ENCODE data around the gene TSPAN3. TPM values are rescaled to one million over a fixed set of nuclear protein-coding genes. Genes with fewer than 3 reads are reported as not detected.

Gene TSPAN3
- total RNA-seq, 1 donor from 2014 or later, result 259 TPM

- TF ChIP-seq CTCF (conservative IDR thresholded peaks at IDR 0.05), result no peak
- Mint-ChIP-seq H3K4me1 (peaks cover 13% of the 10 kb centered on the region), H3K36me3 (ENCODE audit: low read depth) (no peaks in the 10 kb centered on the region), H3K27me3 (ENCODE audit: low read depth) (no peaks in the 10 kb centered on the region), H3K9me3 (no peaks in the 10 kb centered on the region), H3K27ac (ENCODE audit: unreplicated experiment) (no peak overlapping the region), H3K4me3 (no peak overlapping the region)
- no peak for DNase-seq (ENCODE audit: low read depth, low spot score)
Measured at GRCh38 chr15:77099741-77100463, 29.0 kb upstream of the TSPAN3 start.

DNA sequence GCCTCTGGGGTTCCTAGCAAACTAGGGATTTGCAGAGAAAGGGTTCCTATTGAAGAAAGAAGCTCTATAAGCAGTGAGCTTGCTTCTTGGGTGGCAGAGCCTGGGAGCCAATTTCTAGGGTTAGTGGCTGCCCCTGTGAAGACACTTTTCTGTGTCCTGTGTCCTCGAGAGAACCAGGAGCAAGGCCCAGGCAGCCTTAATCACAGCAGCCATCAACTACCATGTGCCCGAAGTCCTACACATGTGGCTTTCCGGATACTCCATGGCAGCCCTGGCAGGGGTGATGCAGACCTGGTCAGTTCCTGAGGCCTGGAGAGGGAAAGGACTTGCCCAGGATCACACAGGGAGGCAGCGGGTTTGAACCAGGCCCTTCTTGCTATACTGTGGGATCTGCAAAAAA is 27.7 kb upstream of the TSPAN3 start:
- no peak overlapping the region for H3K27ac Mint-ChIP-seq (ENCODE audit: unreplicated experiment)
- no peaks in the 10 kb centered on the region for H3K27me3 Mint-ChIP-seq (ENCODE audit: low read depth)
- H3K4me3 Mint-ChIP-seq, result no peak overlapping the region
- H3K9me3 Mint-ChIP-seq, result no peaks in the 10 kb centered on the region
- DNase-seq (ENCODE audit: low read depth, low spot score), result no peak
- no peak for TF ChIP-seq CTCF (conservative IDR thresholded peaks at IDR 0.05)
- H3K36me3 Mint-ChIP-seq (ENCODE audit: low read depth), result no peaks in the 10 kb centered on the region
- peaks cover 13% of the 10 kb centered on the region for H3K4me1 Mint-ChIP-seq

DNA sequence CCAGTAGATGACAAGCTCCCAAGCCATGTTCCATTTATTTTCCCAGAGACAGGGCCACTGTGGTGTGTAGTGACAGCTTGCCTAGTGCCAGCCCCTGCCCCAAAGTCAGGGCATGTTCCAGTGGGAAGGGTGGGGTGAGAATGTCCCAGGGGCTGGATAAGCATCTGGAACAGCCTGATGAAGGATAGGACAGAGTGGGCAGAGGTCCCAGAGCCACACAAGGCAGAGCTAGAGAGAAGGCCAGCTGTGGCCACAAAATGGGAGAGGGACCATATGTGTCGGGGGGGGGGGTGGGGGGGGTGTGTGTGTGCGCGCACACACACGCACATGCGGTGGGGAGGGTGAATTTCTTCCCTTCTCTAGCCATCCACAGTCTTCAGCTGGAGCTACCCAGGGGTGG is 27.0 kb upstream of the TSPAN3 start:
- no peak overlapping the region for H3K27ac Mint-ChIP-seq (ENCODE audit: unreplicated experiment)
- H3K27me3 Mint-ChIP-seq (ENCODE audit: low read depth), result no peaks in the 10 kb centered on the region
- no peak for TF ChIP-seq CTCF (conservative IDR thresholded peaks at IDR 0.05)
- peaks cover 13% of the 10 kb centered on the region for H3K4me1 Mint-ChIP-seq
- no peaks in the 10 kb centered on the region for H3K36me3 Mint-ChIP-seq (ENCODE audit: low read depth)
- DNase-seq (ENCODE audit: low read depth, low spot score), result no peak
- H3K9me3 Mint-ChIP-seq, result no peaks in the 10 kb centered on the region
- no peak overlapping the region for H3K4me3 Mint-ChIP-seq

DNA sequence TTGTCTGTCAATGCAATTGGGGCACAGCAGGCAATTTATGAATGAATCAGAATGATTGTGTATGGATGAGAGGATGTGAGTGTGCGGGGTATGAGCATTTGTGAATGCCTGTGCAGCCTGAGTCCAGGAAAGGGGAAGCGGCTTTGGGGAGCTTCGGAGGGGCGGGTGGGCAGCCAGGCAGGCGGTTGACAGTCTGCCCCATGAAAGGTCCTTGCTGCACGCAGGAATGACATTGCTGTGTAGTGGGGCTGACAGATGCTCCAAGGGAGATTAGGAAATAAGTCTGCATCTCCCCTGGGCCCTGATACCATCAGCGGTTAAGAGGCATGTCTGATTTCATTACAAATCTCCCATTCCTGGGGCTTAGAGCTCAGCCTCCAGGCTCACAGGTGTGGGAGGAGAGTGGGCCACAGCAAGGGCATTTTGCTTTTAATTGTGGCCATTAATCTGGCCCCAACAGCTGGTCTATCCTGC is 26.4 kb upstream of the TSPAN3 start:
- Mint-ChIP-seq H3K4me1 (peaks cover 11% of the 10 kb centered on the region), H3K27me3 (ENCODE audit: low read depth) (no peaks in the 10 kb centered on the region), H3K36me3 (ENCODE audit: low read depth) (no peaks in the 10 kb centered on the region), H3K4me3 (no peak overlapping the region), H3K27ac (ENCODE audit: unreplicated experiment) (no peak overlapping the region), H3K9me3 (no peaks in the 10 kb centered on the region)
- no peak for DNase-seq (ENCODE audit: low read depth, low spot score)
- TF ChIP-seq CTCF (conservative IDR thresholded peaks at IDR 0.05), result no peak

DNA sequence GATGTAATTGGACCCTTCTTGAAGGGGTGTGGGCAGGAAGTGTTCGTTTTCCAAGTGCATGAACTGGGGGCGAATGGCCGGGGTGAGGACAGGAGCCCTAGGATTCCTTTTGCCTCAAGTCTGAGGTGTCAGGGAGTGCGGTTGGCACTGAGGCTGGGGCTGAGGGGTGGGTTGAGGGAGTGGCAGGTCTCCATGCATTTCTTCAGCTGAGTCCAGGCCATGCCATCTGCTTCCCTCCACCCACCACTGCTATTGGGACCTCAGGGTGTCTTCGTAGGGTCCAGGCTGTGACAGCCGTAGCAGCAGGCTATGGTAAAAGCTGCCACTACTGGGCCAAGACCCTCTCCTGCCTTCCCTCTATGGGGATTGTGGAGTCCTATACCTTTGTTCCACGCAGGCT is 25.6 kb upstream of the TSPAN3 start:
- no peaks in the 10 kb centered on the region for H3K9me3 Mint-ChIP-seq
- no peak overlapping the region for H3K4me3 Mint-ChIP-seq
- no peaks in the 10 kb centered on the region for H3K27me3 Mint-ChIP-seq (ENCODE audit: low read depth)
- H3K27ac Mint-ChIP-seq (ENCODE audit: unreplicated experiment), result no peak overlapping the region
- H3K4me1 Mint-ChIP-seq, result peaks cover 9% of the 10 kb centered on the region
- no peak for DNase-seq (ENCODE audit: low read depth, low spot score)
- no peak for TF ChIP-seq CTCF (conservative IDR thresholded peaks at IDR 0.05)
- no peaks in the 10 kb centered on the region for H3K36me3 Mint-ChIP-seq (ENCODE audit: low read depth)
